Fibroblast of peridontal ligament (primary cell): ENCODE results near the gene TSPAN15.
A peak's percentile ranks its signal among the peaks of the same experiment; 100 is the strongest.
"Not testable (repeated sequence)": the region's sequence is repeated elsewhere in the genome, so short reads cannot be mapped to it uniquely, and the experiment has no call there.

Source experiments
- DNase-seq: peaks from one replicate; pipeline ENCODE4 v3.0.0-alpha.2; 2010; ENCODE audit errors: extremely low read depth

The TSPAN15 gene

DNA sequence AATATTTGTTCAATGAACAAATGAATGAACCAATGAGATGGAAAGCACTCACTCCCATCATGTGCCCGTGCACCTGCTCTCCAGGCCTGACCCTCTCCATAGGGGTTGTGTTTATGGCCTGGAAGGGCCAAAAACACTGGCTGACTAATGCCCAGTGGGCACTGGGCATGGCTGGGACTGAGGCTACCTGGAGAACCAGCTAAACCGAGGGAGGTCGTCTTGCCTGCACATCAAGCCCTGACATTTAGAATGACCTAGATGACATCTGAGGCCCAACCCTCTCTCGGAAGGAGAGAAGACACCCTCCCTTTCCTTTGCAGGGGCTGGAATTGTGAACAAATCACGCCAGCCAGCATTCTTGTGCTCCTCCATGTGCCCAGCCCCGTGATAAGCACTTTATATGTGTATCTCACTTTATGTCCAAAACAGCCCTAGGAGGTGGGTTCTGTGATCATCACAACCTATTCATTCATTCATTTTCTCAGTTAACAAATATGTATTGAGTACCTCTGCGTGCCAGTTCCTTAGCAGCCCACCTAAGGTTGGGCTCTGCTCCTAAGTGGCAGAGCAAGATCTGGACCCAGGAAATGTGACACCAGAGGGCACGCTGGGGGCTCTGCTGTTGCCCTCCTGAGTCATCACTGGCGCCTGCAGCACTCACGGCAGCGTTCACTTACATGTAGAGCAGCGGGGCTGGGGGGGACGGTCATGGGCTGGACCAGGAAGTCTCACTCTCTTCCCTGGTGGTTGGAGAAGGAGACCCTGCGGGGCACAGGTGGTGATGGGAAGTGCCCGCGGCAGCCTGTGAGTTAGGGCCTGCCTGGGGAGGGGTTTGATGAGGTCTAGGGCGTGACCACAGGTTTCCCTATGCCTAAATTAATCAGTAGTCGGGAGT, 52.0 kb downstream of the TSPAN15 start:
- no peak for DNase-seq

DNA sequence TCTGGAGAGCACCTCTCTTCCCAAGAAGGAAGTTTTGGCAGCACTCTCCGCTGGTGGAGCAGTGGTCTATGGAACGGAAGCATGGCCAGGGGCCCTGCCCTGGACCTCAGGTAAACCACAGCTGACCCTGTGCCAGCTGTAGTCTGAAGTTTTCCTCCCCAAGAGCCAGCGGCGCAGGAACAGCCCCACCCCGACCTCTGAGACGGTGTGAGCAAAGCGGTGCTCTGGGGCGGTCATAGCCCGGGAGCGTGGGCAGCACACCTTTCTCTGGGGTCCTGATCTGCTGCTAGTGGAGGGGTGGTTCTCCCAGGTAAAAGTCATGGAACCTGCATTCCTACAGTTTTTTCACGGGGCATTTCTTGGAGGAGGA, 52.6 kb downstream of the TSPAN15 start:
- no peak for DNase-seq

DNA sequence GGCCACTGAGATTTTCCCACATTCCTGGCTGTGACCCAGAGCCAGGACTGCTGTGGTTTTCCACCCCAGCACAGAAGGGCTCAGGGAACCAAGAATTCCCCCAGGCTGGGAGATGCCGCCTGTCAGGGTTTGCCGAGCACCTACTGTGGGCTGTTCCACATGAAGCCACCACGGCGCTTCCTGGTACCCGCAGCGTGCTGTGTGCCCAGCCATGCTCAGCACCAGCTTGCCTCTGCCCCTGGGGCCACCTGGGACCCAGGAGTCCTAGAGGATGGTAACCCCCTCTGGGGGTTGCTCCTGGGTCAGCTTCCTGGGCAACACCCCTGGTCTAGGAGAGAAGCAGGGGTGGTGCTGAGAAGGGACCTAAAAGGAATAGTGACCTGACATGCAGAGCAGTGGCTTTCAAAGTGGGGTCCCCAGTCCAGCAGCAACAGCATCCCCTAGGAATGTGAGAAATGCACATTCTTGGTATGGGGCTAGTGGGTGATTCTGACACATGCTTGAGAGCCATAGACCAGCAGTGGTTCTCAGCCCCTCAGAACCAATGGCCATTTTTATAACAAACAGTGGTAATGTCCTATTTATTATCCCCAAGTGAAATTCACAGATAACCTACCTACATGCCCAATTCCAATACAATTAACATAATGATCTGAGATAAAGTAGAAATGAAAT, 53.4 kb downstream of the TSPAN15 start:
- DNase-seq = no peak

DNA sequence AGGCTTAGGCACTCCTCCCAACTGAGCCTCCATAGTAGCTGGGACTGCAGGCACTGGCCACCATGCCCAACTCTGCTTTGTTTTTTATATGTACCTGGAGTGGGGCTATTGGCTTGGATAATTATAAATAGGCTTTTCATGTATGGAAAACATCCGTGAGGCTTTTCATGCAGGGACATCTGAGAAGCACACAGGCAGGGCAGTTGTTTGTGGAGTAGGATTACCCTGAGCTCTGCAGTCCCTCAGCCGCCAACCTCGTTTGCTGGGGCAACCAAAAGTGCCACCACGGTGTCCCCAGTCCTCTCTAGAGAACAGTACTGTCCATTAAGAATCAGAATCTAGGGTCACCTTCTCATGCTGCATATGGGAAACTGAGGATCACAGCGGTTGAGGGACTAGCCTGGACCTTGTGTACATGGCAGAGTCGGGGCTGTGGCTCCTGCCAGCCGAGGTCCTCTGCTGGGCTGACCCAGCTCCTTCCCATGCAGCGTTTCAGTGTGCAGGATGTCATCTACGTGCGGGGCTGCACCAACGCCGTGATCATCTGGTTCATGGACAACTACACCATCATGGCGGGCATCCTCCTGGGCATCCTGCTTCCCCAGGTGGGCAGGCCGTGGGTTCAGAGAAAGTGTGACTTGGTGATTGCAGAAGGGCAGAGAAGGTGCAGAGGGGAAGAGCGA, 54.5 kb downstream of the TSPAN15 start:
- DNase-seq = no peak

DNA sequence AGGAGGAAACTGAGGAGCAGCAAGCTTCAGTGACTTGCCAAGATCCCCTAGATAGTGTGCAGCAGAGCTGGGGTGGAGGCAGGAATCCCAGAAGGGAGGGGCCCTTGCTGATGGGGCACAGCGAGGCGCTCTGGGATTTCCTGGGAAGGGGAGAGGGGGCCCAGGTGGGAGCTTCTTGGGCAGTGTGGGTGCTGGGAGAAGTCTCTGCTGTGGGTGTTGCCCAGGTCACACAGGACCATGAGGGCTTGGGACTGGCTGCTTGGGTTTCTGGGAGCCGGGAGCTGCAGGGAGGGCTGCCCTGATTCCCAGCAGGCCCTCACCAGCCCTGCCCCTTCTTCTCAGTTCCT, 55.2 kb downstream of the TSPAN15 start:
- no peak for DNase-seq

DNA sequence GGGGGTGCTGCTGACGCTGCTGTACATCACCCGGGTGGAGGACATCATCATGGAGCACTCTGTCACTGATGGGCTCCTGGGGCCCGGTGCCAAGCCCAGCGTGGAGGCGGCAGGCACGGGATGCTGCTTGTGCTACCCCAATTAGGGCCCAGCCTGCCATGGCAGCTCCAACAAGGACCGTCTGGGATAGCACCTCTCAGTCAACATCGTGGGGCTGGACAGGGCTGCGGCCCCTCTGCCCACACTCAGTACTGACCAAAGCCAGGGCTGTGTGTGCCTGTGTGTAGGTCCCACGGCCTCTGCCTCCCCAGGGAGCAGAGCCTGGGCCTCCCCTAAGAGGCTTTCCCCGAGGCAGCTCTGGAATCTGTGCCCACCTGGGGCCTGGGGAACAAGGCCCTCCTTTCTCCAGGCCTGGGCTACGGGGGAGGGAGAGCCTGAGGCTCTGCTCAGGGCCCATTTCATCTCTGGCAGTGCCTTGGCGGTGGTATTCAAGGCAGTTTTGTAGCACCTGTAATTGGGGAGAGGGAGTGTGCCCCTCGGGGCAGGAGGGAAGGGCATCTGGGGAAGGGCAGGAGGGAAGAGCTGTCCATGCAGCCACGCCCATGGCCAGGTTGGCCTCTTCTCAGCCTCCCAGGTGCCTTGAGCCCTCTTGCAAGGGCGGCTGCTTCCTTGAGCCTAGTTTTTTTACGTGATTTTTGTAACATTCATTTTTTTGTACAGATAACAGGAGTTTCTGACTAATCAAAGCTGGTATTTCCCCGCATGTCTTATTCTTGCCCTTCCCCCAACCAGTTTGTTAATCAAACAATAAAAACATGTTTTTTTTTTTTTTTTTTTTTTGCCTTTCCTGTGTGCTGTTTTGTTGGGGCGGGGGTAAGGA, 55.8 kb downstream of the TSPAN15 start:
- no peak for DNase-seq

DNA sequence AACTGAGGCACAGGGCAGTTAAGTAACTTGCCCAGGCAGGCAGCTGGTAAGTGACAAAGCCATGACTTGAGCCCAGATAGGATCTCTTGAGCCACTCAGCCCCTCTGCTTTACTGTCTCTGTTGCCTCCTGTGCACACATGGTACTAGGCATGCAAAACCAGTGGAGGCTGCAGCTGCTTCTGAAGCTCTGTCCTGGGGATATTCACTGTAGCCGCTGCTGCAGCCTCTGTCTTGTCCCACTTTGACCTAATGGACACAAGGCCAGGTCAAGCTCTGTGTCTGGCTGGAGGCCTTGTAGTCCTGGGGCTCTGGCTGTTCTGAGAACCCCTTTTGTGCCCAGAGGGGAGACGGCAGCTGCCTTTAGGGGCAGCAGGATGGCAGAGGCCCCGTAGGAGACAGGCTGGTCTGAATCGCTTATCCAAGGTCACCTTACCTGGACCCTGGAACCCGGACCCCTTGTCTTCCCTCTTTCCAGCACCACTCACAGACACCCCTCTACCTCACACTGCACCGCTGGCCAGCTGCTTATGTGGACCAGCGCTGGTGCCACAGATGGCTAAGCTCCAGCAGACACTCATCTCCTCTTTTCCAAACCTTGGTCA, 57.6 kb downstream of the TSPAN15 start:
- no peak for DNase-seq

DNA sequence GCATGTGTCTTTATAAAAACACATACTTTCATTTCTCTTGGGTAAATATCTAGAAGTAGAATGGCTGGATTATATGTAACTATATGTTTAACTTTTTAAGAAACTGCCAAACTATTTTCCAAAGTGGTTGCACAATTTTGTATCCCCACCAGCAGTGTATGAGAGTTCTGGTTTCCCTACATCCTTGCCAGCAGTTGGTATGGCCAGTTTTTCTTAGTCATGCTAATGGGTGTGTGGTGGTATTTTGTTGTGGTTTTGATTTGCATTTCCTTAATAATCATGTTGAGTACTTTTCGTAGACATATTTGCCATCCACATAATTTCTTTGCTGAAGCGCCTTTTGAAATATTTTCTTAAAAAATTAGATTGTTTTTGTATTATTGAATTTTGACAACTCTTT, 61.6 kb downstream of the TSPAN15 start:
- no peak for DNase-seq

DNA sequence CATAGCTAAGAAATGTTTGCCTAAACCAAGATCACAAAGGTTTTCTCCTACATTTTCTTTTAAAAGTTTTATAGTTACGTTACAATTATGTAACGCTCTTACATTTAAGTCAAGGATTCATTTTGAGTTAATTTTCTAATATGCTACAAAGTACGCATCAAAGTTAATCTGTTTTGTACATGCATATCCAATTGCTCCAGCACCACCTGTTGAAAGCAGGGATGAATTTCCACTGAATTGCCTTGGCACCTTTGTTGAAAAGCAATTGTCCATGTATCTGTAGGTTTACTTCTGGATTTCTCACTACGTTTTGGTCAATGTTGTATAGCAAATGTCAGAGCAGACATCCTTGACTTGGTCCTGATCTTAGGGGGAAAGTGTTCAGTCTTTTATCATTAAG, 62.4 kb downstream of the TSPAN15 start:
- no peak for DNase-seq

DNA sequence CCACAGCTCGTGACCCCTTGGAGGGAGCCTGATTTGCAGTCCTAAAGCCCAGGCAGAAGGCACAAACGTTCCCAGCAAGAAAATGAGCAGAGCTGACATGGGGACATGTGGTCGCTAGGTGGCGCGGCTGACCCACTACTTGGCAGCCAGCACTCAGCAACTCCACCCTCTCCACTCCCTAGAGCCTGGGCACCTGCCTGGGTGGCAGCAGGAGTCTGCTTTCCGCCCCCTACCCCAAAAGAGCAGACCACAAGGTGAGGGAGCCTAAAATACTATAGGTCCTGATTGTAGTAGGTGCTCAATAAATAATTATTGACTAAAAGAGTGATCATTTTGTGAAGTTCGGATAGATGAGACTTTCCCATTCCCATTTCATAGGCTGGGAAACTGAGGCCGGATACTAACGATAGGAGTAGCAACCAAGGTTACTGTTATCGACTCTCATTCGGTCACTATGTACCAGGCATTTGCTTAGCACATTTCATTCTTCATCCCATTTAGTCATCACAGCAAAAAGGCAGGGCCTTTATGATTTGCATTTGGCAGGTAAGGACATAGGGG, 64.5 kb downstream of the TSPAN15 start:
- DNase-seq = peak; percentile 57

DNA sequence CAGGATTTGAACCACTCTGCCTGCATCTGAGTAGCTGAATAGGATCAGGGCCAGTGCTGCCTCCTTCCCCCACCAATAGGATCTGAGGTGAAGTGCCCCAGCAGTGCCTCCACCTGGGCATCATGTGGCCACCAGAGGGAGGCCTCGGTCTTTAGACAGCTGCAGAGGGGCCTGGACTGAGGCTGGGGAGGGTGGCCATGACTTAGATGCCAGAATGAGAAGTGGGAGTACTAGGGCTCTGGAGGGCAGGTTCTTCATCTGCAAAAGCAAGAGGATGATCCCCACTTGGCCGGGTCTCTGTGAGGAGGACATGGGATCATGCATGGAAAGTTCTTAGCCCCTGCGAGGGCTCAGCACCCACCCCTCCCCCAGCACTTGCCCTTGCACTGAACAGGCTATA, 65.1 kb downstream of the TSPAN15 start:
- no peak for DNase-seq

DNA sequence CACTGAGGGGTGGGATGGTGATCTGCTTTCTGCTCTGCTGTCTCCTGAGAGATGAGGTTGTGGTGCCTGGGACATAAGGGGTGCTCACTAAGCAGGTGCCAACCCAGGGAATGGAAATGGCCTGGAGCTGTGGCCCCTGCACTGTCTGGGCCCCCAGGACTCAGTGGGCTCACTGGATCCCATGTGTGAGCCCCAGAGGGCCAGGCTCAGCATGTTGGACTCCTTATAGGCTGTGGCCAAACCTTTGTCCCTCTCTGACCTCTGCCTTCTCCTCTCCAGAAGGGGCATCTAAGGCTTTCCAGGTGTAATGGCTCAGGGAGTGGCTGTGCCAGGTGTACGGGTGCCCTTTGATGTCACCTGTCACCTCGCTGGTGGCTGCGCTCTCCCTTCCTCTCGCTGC, 65.5 kb downstream of the TSPAN15 start:
- no peak for DNase-seq

DNA sequence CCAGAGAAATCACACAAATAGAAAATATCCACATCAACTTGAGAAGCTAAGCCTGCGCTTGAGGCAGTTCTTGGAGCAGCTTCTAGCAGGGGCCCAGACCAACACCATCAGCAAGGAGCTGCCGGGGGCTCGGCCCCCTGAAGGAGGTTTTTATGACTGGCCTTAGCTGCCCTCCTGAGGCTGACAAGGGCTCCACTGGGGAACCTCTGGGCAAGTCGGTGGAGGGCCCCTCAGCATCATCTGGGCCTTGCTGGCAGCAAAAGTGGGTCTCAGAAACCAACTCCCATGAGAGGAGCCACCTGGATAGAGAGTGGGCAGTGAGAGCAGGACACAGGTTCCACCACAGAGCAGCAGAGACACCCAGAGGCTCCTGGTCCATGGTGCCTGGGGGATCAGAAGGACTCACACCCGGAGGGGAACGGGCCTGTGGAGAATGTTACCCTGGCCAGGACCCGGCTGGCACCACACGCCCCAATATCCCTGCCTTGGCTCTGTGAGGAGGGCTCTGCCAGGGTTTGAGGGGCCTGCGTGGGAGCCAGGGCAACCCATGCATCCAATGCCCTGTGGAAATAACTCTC, 66.1 kb downstream of the TSPAN15 start:
- no peak for DNase-seq

DNA sequence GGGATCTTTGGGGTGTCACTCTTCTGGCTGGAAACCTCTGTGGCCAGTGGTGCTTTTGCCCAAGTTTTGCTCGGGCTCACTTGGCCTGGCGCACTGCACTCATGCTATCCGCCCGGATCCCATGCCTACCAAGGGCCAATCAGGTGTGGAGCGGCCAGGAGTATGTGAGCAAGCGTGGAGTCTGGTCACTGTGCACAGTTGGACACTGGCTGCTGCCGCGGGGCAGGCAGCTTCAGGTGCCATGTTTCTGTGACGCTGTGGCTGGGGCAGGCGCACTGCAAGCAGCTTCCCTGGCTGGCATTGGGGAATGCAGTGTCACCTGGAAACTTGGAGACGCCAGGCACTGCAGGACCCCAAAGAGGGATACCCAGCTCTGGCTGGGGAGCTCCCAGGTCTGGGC, 76.7 kb downstream of the TSPAN15 start:
- DNase-seq = no peak

DNA sequence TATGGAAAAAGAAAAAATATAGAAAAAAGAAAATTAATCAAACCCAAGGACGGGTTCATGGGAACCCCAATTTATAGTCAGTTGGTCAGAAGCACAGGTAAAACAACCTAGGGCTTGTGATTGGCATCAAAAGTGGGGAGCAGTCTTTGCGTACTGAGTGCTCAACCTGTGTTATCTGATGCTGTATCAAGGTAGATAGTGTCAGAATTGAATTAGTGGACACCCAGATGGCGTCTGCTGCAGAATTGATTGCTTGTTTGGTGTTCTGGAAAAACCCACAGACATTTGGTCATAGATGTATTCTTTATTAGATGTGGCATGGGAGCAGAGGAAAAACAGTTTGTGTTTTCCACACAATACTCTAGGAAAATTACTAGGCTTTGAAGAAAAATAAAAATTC, 82.4 kb downstream of the TSPAN15 start:
- DNase-seq = no peak

DNA sequence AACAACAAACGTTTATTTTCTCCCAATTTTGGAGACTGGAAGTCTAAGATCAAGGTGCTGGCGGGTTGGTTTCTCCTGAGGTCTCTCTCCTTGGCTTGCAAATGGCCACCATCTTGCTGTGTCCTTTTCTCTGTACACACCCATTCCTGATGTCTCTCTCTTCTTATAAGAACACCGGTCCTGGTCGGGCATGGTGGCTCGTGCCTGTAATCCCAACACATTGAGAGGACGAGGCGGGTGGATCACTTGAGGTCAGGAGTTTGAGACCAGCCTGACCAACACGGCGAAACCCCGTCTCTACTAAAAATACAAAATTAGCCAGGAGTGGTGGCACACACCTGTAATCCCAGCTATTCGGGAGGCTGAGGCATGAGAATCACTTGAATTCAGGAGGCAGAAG, 85.3 kb downstream of the TSPAN15 start:
- not testable (repeated sequence) for DNase-seq

DNA sequence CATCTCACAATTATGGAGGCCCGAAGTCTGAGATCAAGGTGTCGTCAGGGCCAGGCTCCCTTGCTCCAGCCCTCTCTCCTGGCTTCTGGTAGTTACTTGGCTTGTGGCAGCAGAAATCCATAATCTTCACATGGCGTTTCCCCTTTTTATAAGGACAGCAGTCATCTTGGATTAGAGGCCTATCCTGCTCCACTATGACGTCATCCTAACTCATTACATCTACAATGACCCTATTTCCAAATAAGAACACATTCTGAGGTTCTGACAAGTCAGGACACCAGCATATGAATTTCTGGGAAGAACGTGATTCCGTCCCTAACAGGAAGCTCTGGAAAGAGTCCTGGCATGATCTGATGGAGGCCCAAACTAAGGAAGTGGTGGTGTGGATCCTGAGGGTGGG, 86.2 kb downstream of the TSPAN15 start:
- DNase-seq = no peak

DNA sequence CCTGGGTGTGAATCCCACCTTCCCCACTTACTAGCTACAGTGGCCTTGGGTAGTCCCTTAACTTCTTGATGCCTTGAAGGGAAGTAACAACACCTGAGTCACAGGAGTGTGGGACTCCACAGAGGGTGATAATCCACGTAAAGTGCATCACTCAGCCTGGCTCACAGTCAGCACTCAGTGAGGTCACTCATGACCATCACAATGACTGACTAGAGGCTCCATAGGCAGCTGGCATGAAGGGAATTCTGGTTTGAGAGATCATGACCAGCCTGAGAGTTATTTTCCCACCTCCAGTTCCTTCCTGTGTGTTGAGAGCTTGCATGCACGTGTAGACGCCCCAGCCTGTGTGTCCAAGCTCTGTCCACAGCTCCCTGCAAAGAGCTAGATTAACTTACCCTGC, 87.2 kb downstream of the TSPAN15 start:
- no peak for DNase-seq

DNA sequence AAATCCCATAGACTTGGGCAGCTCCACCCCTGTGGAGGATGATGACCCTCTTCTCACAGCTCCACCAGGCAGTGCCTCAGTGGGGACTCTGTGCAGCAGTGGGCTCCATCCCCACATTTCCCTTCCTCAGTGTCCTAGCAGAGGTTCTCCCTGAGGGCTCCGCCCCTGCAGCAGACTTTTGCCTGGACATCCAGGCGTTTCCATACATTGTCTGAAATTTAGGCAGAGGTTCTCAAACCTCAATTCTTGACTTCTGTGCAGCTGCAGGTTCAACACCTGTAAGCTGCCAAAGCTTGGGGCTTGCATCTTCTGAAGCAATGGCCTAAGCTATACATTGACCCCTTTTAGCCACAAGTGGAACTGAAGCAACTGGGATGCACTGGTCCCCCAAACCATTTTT, 90.2 kb downstream of the TSPAN15 start:
- no peak for DNase-seq

DNA sequence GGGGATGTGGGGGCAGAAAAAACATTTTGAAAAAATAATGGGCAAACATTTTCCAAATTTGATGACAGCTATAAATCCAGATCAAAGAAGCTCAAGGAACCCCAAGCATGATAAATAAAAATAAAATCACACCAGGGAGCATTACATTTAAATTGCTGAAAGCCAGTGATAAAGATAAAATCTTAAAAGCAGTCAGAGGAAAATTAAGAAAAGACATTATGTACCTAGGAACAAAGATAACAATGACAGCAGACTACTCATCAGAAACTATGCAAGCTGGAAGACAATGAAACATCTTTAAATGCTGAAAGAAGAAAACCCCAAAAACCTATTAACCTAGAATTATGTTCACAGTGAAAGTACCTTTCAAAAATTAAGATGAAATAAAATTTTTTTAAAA, 98.7 kb downstream of the TSPAN15 start:
- no peak for DNase-seq

DNA sequence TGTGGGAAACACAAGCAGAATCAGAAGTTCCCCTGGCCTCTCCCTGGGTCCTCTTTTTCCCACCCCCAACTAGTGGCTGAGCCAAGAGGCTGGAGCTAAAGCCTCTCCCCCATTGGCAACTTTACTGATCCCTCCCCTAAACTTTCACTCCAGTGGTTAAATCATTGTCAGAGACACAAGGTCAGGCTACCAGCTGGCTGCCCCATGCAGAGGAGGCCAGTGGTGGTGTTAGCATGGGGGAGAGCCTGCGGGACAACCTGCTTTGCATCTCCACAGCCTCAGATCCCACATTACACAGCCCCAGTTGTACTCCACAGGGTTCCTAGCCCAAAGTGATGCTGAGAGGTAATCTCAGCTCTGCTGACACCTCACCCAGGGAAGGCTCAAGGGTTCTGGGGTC, 101.0 kb downstream of the TSPAN15 start:
- DNase-seq = no peak
